Hepatocyte (in vitro differentiated cells): ENCODE data around the gene ALG13. TPM values are rescaled to one million over a fixed set of nuclear protein-coding genes. Genes with fewer than 3 reads are reported as not detected.

Experiments
- DNase-seq: peaks from one replicate; pipeline ENCODE4 v3.0.0-alpha.2; 2016; ENCODE audit warnings: low spot score
- H2AFZ ChIP-seq: fragments of 200-600 bp; sonication (generic); 2 replicates; pipeline ENCODE4 v1.6.0; 2016; ENCODE audit warnings: antibody characterized with exemption, mild to moderate bottlenecking
- H3K27ac ChIP-seq: fragments of 200-600 bp; sonication (generic); 2 replicates; pipeline ENCODE4 v1.5.1; 2016; ENCODE audit warnings: mild to moderate bottlenecking
- H3K27me3 ChIP-seq: fragments of 200-600 bp; sonication (generic); 2 replicates; pipeline ENCODE4 v1.6.1; 2016
- H3K36me3 ChIP-seq: fragments of 200-600 bp; sonication (generic); replicated peaks from 2 replicates; pipeline ENCODE4 v1.5.1; 2016; ENCODE audit warnings: low read depth; ENCODE audit not compliant: insufficient read depth
- H3K4me1 ChIP-seq: fragments of 200-600 bp; sonication (generic); 2 replicates; pipeline ENCODE4 v1.5.1; 2016; ENCODE audit warnings: mild to moderate bottlenecking, moderate library complexity; ENCODE audit not compliant: insufficient read depth
- H3K4me2 ChIP-seq: fragments of 200-600 bp; sonication (generic); 2 replicates; pipeline ENCODE4 v1.6.0; 2016
- H3K4me3 ChIP-seq: fragments of 200-600 bp; sonication (generic); 2 replicates; pipeline ENCODE4 v1.5.1; 2016; ENCODE audit warnings: mild to moderate bottlenecking
- H3K79me2 ChIP-seq: fragments of 200-600 bp; sonication (generic); 2 replicates; pipeline ENCODE4 v1.6.0; 2017; ENCODE audit warnings: mild to moderate bottlenecking
- H3K9me2 ChIP-seq: fragments of 200-600 bp; sonication (generic); replicated peaks from 2 replicates; pipeline ENCODE4 v1.6.0; 2017; ENCODE audit warnings: mild to moderate bottlenecking; ENCODE audit not compliant: insufficient read depth
- H3K9me3 ChIP-seq: fragments of 200-600 bp; sonication (generic); 2 replicates; pipeline ENCODE4 v1.5.1; 2016; ENCODE audit warnings: low read depth, mild to moderate bottlenecking
- H4K20me1 ChIP-seq: fragments of 200-600 bp; sonication (generic); 2 replicates; pipeline ENCODE4 v1.6.0; 2016; ENCODE audit warnings: mild to moderate bottlenecking; ENCODE audit not compliant: insufficient read depth, poor library complexity, severe bottlenecking
- EZH2 ChIP-seq: fragments of 200-600 bp; sonication (generic); IDR thresholded peaks from 2 replicates; pipeline ENCODE4 v1.6.1; 2016; ENCODE audit warnings: antibody characterized with exemption, mild to moderate bottlenecking, borderline replicate concordance
- EZH2phosphoT487 ChIP-seq: fragments of 200-600 bp; sonication (generic); IDR thresholded peaks from one replicate; pipeline ENCODE4 v1.6.1; 2018; ENCODE audit warnings: antibody characterized with exemption, mild to moderate bottlenecking, low read depth, moderate library complexity; ENCODE audit not compliant: unreplicated experiment, severe bottlenecking
- WGBS: methylation state at CpG from one replicate; pipeline ENCODE4 v1.1.6; 2016; ENCODE audit warnings: low lambda C conversion rate; ENCODE audit errors: missing lambda C conversion rate; 5-methylcytosine and 5-hydroxymethylcytosine counted together
- polyA plus RNA-seq: library from polyadenylated mRNA; unstranded; fragments of >200 nt; fragmentation: Nextera tagmentation; extraction: Ambion mirVana; gene quantifications from 2 replicates; pipeline ENCODE4 v1.2.1, GENCODE V29; 2016
- total RNA-seq: library from RNA; depleted of rRNA; stranded (reverse); fragments of >200 nt; gene quantifications from 2 replicates; pipeline ENCODE4 v1.2.3, GENCODE V29; 2014
- TF ChIP-seq, protein P1 (sequence below): fragments of 200-600 bp; sonication (generic); IDR thresholded peaks from 2 replicates; pipeline ENCODE4 v1.5.1; 2016; ENCODE audit warnings: antibody characterized with exemption, mild to moderate bottlenecking; ENCODE audit not compliant: poor library complexity

ALG13 gene
- total and polyA plus RNA-seq, 2 experiments from 2014 or later: 61.5 to 77.4 TPM

- no peaks in the 10 kb centered on the region for H4K20me1 ChIP-seq
- TF ChIP-seq, protein P1, sequence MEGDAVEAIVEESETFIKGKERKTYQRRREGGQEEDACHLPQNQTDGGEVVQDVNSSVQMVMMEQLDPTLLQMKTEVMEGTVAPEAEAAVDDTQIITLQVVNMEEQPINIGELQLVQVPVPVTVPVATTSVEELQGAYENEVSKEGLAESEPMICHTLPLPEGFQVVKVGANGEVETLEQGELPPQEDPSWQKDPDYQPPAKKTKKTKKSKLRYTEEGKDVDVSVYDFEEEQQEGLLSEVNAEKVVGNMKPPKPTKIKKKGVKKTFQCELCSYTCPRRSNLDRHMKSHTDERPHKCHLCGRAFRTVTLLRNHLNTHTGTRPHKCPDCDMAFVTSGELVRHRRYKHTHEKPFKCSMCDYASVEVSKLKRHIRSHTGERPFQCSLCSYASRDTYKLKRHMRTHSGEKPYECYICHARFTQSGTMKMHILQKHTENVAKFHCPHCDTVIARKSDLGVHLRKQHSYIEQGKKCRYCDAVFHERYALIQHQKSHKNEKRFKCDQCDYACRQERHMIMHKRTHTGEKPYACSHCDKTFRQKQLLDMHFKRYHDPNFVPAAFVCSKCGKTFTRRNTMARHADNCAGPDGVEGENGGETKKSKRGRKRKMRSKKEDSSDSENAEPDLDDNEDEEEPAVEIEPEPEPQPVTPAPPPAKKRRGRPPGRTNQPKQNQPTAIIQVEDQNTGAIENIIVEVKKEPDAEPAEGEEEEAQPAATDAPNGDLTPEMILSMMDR: no peak
- TF ChIP-seq EZH2phosphoT487: no peak
- H3K27me3 ChIP-seq: no peaks in the 10 kb centered on the region
- H3K4me1 ChIP-seq: no peaks in the 10 kb centered on the region
- H3K4me3 ChIP-seq: no peak overlapping the region
- DNase-seq: no peak
- H3K4me2 ChIP-seq: no peak overlapping the region
- no peaks in the 10 kb centered on the region for H3K36me3 ChIP-seq
- no peaks in the 10 kb centered on the region for H3K79me2 ChIP-seq
- no peak overlapping the region for H3K27ac ChIP-seq
- H2AFZ ChIP-seq: no peak overlapping the region
- no peaks in the 10 kb centered on the region for H3K9me3 ChIP-seq
- H3K9me2 ChIP-seq: no peaks in the 10 kb centered on the region
Measured at GRCh38 chrX:111645607-111646006, 35.4 kb upstream of the ALG13 start.

DNA sequence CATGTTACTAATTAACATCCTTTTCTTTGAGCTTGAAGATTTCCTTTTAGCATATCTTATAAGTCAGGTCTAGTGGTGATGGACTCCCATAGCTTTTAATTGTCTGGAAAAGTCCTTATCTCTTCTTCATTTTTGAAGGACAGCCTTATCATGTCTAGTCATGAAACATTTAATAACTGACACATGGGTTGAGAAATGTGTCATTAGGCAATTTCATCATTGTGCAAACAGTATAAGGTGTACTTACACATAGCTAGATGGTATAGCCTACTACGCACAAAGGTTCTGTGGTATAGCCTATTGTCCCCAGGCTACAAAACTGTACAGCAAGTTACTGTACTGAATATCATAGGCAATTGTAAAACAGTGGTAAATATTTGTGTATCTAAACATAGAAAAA lies 34.5 kb upstream of the ALG13 start:
- no peaks in the 10 kb centered on the region for H4K20me1 ChIP-seq
- no peaks in the 10 kb centered on the region for H3K27me3 ChIP-seq
- H3K27ac ChIP-seq: no peak overlapping the region
- DNase-seq: peak; percentile 9
- no peaks in the 10 kb centered on the region for H3K4me1 ChIP-seq
- TF ChIP-seq EZH2: no peak
- TF ChIP-seq, protein P1: no peak
- no peak for TF ChIP-seq EZH2phosphoT487
- H3K9me2 ChIP-seq: no peaks in the 10 kb centered on the region
- no peaks in the 10 kb centered on the region for H3K36me3 ChIP-seq
- H2AFZ ChIP-seq: no peak overlapping the region
- 80% methylated on average over 1 of the region's 1 CpG for WGBS
- H3K9me3 ChIP-seq: no peaks in the 10 kb centered on the region
- H3K4me3 ChIP-seq: no peak overlapping the region
- no peaks in the 10 kb centered on the region for H3K79me2 ChIP-seq
- H3K4me2 ChIP-seq: no peak overlapping the region

GRCh38 chrX:111648802-111649201 lies 32.2 kb upstream of the ALG13 start:
- H3K4me2 ChIP-seq: no peak overlapping the region
- no peak overlapping the region for H2AFZ ChIP-seq
- H3K27ac ChIP-seq: no peak overlapping the region
- no peak for DNase-seq
- H3K27me3 ChIP-seq: no peaks in the 10 kb centered on the region
- no peak overlapping the region for H3K4me3 ChIP-seq
- no peaks in the 10 kb centered on the region for H3K4me1 ChIP-seq
- whole genome bisulfite sequencing: 98% methylated on average over 3 of the region's 3 CpGs
- no peaks in the 10 kb centered on the region for H3K9me3 ChIP-seq
- H4K20me1 ChIP-seq: no peaks in the 10 kb centered on the region
- no peaks in the 10 kb centered on the region for H3K79me2 ChIP-seq
- H3K36me3 ChIP-seq: no peaks in the 10 kb centered on the region
- no peaks in the 10 kb centered on the region for H3K9me2 ChIP-seq
- TF ChIP-seq, protein P1: no peak
- TF ChIP-seq EZH2phosphoT487 (no peak), EZH2 (no peak)

DNA sequence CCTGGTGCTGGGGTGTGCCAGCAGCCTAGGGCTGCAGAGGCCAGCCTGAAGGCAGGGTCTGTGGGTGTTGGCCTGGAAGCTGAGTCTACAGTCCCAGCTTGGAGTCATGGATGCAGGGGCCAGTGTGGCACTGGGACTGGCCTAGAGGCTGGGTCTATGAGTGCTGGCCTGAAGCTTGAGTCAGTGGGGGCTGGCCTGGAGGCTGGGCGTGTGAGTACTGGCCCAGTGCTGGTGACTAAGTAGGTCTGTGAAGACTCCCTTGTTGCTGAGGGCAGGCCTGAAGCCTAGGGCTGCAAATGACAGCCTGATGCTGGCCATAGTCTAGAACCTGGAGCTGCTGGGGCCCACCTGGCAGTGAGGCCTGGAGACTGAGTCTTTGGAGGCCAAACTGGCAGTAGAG lies 31.3 kb upstream of the ALG13 start:
- Histone ChIP-seq H3K4me1 (no peaks in the 10 kb centered on the region), H3K9me2 (no peaks in the 10 kb centered on the region), H3K27me3 (no peaks in the 10 kb centered on the region), H3K36me3 (no peaks in the 10 kb centered on the region), H3K9me3 (no peaks in the 10 kb centered on the region), H3K4me2 (no peak overlapping the region), H3K79me2 (no peaks in the 10 kb centered on the region), H2AFZ (no peak overlapping the region), H4K20me1 (no peaks in the 10 kb centered on the region), H3K27ac (no peak overlapping the region), H3K4me3 (no peak overlapping the region)
- no peak for DNase-seq
- WGBS: 88% methylated on average over 1 of the region's 1 CpG
- TF ChIP-seq, protein P1: no peak
- TF ChIP-seq EZH2phosphoT487 (no peak), EZH2 (no peak)
